GM21825 (cell line): ENCODE data around the gene FAM13C.
"Not testable (repeated sequence)": the region's sequence is repeated elsewhere in the genome, so short reads cannot be mapped to it uniquely, and the experiment has no call there.

ENCODE experiments used
- ATAC-seq: cut with Tn5 transposase; IDR thresholded peaks from one replicate; pipeline ENCODE4 v1.9.1; 2021; ENCODE audit warnings: mild to moderate bottlenecking, moderate library complexity; ENCODE audit not compliant: unreplicated experiment

The FAM13C gene

GRCh38 chr10:59239108-59239507, 123.2 kb downstream of the FAM13C start:
- not testable (repeated sequence) for ATAC-seq

GRCh38 chr10:59237775-59238174, 124.6 kb downstream of the FAM13C start:
- no peak for ATAC-seq

- no peak for ATAC-seq
Measured at GRCh38 chr10:59236064-59236697, 126.2 kb downstream of the FAM13C start.

- ATAC-seq = no peak
Measured at GRCh38 chr10:59234816-59235429, 127.4 kb downstream of the FAM13C start.

GRCh38 chr10:59234194-59234593, 128.2 kb downstream of the FAM13C start:
- no peak for ATAC-seq

- ATAC-seq = no peak
Measured at GRCh38 chr10:59229441-59229840, 132.9 kb downstream of the FAM13C start.

DNA sequence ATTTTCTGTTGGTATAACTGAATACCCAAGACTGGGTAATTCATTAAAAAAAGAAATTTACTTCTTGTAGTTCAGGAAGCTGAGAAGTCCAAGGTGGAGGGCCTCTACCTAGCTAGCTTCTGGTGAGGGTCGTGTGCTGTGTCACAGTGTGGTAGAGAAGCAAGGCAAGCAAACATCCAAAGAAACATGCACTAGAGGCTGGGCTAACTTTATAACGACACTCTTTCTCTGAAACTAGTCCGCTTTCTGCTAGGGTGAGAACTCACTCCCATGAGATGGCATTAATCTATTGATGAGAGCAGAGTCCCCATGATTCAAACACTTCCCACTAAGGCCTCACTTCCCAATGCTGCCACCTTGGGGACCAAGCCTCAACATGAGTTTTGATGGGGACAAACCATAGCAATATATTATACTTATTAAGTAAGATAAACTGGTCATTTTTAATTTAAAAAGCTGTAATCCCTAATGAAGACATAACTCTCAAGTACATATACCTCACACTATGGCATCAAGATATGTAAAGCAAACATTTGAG, 135.1 kb downstream of the FAM13C start:
- no peak for ATAC-seq

DNA sequence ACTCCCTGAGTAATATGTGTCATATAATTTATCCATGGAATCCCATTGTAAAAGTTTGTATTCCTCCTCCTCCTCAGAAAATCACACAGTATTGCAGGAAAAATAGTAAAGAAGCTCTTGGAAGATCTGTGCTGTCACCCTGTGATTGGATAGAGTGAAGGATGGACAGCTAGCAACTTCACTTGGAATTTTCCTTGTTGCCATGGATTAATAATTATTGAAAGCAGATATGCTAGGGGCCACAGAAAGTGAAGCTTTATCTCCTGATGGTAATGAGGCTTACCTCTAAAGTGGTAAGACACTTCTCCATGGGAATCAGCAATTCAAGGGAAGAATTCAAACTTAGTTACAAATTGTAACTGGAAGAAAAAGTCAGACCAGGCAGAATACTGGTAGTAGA, 137.1 kb downstream of the FAM13C start:
- ATAC-seq = no peak

DNA sequence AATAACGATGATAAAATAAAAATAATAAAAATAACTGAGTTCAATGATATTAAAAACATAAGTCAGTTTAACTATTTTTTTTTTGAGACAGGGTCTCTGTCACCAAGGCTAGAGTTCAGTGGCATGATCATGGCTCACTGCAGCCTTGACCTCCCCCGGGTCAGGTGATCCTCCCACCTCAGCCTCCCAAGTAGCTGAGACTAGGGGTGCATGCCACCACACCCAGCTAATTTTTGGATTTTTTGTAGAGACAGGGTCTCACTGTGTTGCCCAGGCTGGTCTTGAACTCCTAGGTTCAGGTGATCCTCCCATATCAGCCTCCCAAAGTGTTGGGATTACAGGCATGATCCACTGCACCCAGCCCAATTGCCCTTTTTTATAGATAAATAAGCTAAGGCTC, 138.8 kb downstream of the FAM13C start:
- ATAC-seq = not testable (repeated sequence)

DNA sequence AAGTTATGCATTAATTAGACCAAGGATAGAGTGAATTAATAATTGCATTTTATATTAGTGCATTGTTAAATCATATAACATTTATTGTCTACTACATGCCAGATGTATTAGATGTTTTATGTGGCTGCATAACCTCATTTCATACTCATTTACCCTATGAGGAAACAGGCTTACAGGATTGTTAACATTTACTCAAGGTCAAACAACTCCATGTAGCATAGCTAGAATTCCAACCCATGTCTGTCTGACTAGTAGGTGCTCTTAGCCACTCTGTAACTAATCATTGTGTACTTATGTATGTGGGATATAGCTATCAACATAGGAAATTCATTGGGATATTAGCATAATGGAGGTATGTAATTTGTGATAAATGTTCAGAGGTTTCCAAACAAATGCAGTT, 139.6 kb downstream of the FAM13C start:
- ATAC-seq = no peak

- ATAC-seq = no peak
Measured at GRCh38 chr10:59216178-59216869, 146.0 kb downstream of the FAM13C start.

DNA sequence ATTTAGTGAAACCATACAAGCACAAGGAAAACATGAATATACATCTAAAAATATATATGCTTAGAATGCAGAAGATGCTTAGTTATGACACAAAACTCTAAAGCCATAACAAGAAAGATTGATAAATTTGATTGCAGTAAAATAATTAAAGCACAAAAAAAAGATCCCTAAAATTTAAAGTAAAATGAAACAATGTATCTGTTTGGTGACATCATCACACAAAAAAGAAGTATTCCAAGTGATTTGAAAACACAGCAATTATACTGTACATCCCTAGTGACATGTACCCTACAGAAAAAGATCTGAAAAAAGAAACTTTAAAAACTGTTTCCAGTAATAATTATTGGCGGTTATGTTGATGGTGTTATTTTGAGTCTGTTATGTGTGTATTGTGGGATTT, 148.2 kb downstream of the FAM13C start:
- no peak for ATAC-seq

- no peak for ATAC-seq
Measured at GRCh38 chr10:59212301-59212798, 150.0 kb downstream of the FAM13C start.

DNA sequence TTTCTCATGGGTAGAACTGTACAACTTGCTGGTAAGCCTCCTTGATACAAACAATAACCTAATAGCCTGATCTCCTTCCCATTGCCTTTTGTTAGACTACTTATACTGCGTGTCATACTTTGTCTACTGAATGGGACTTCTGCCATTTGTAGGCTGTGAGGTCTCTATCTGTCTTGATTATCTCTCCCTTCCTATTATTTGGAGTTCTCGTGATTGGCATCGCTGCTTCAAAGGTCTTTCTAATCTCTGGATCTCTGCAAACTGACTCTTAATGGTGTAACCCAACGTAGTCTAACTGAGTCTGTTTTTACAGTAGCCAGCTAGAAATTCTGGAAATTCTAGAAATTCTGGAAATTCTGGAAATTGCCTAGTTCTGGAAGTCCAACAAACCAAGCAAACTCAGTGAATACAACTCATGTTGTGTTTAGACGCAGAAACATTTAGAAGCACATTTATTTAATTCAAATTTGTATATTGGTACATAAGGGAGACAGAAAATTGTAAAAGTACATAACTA, 156.1 kb downstream of the FAM13C start:
- ATAC-seq = no peak
